ENCODE results near the gene PHLDA3.

DNA sequence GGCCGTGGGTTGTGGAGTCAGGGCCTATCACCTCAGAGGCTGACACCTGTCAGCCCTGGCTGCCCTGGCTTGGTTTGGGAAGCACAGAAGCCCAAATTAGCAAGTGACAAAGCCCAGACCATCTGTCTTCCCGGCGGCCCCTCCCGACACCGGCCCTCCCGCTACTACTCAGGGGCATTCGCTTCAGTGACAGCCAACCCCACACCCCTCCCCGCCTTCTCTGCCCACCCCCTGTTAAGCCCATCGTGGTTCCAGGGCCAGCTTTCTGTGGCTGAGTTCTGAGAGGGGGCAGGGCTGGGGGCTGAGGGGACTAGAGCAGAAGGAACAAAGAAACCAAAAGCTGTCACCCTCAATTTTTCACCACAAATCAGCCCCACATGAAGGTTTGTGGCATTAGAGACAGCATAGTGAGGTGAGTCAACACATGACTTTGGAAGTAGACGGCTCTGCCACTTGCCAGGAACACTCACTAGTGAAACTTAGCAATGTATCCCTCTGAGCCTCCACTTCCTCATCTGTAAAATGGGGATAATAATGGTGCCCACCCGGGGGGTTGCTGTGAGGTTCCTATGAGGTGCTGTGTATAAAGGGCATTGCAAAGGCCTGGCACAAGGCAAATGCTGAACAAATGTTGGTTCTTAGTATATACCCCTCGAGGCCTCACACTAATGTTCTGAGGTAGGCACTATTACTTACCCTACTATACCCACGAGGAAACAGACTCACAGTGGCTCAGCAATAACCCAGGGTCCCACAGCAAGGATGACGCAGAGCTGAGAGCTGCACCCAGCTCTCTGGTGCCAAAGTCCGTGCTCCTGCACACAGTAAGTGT is 42.3 kb downstream of the PHLDA3 start:
- no peak for TF ChIP-seq SMC3 (IDR thresholded peaks at IDR 0.05; ENCODE audit: low read depth, low read length)
- TF ChIP-seq, protein P1, sequence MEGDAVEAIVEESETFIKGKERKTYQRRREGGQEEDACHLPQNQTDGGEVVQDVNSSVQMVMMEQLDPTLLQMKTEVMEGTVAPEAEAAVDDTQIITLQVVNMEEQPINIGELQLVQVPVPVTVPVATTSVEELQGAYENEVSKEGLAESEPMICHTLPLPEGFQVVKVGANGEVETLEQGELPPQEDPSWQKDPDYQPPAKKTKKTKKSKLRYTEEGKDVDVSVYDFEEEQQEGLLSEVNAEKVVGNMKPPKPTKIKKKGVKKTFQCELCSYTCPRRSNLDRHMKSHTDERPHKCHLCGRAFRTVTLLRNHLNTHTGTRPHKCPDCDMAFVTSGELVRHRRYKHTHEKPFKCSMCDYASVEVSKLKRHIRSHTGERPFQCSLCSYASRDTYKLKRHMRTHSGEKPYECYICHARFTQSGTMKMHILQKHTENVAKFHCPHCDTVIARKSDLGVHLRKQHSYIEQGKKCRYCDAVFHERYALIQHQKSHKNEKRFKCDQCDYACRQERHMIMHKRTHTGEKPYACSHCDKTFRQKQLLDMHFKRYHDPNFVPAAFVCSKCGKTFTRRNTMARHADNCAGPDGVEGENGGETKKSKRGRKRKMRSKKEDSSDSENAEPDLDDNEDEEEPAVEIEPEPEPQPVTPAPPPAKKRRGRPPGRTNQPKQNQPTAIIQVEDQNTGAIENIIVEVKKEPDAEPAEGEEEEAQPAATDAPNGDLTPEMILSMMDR (conservative IDR thresholded peaks at IDR 0.05; ENCODE audit: low read depth, low read length), result no peak
- TF ChIP-seq POLR2A (IDR thresholded peaks at IDR 0.05; ENCODE audit: low read depth, low read length), result no peak
- TF ChIP-seq RAD21 (IDR thresholded peaks at IDR 0.05; ENCODE audit: low read length), result no peak
